Astrocyte (in vitro differentiated cells and primary cell): ENCODE results near the gene C17orf67. TPM values are rescaled to one million over a fixed set of nuclear protein-coding genes. Genes with fewer than 3 reads are reported as not detected.
A peak's percentile ranks its signal among the peaks of the same experiment; 100 is the strongest.

Experiments
- DNase-seq: peaks from one replicate; pipeline ENCODE4 v3.0.0-alpha.2; 2010; ENCODE audit warnings: low read depth
- FAIRE-seq: peaks from 2 replicates; lab custom pipeline; 2011; peaks lifted over from hg19 to GRCh38; lab: Jason Lieb, UNC
- H2AFZ ChIP-seq: 2 replicates; pipeline ENCODE4 v1.6.0; 2012; ENCODE audit warnings: low read depth, low read length, inconsistent platforms
- H3K27ac ChIP-seq: 2 replicates; pipeline ENCODE4 v1.5.1; 2011; ENCODE audit warnings: low read depth, low read length, inconsistent platforms
- H3K27me3 ChIP-seq: 2 replicates; pipeline ENCODE4 v1.6.0; 2011; ENCODE audit warnings: low read length, inconsistent platforms; ENCODE audit not compliant: insufficient read depth
- H3K36me3 ChIP-seq: 2 replicates; pipeline ENCODE4 v1.5.1; 2011; ENCODE audit warnings: low read length, inconsistent platforms; ENCODE audit not compliant: insufficient read depth
- H3K4me1 ChIP-seq: 2 replicates; pipeline ENCODE4 v1.5.1; 2011; ENCODE audit warnings: low read length, inconsistent platforms; ENCODE audit not compliant: insufficient read depth
- H3K4me2 ChIP-seq: 2 replicates; pipeline ENCODE4 v1.6.0; 2012; ENCODE audit warnings: low read length, inconsistent platforms
- H3K4me3 ChIP-seq: 2 replicates; pipeline ENCODE4 v1.5.1; 2011; ENCODE audit warnings: low read depth, mild to moderate bottlenecking, low read length, inconsistent platforms; ENCODE audit not compliant: insufficient read depth
- H3K79me2 ChIP-seq: 2 replicates; pipeline ENCODE4 v1.6.0; 2012; ENCODE audit warnings: mild to moderate bottlenecking, low read length, inconsistent platforms; ENCODE audit not compliant: insufficient read depth
- H3K9ac ChIP-seq: 2 replicates; pipeline ENCODE4 v1.6.0; 2012; ENCODE audit warnings: mild to moderate bottlenecking, low read length, inconsistent platforms
- H3K9me3 ChIP-seq: 2 replicates; pipeline ENCODE4 v1.5.1; 2012; ENCODE audit warnings: low read depth, mild to moderate bottlenecking, low read length, inconsistent platforms; ENCODE audit not compliant: insufficient read depth
- H4K20me1 ChIP-seq: 2 replicates; pipeline ENCODE4 v1.6.0; 2012; ENCODE audit warnings: low read length, inconsistent platforms; ENCODE audit not compliant: insufficient read depth
- H3K27ac Mint-ChIP-seq: one replicate; pipeline ENCODE4 v1.8.0; 2021; ENCODE audit warnings: mild to moderate bottlenecking, mixed read lengths; ENCODE audit not compliant: unreplicated experiment
- H3K27me3 Mint-ChIP-seq: one replicate; pipeline ENCODE4 v1.8.0; 2021; ENCODE audit warnings: low read depth, mixed read lengths; ENCODE audit not compliant: unreplicated experiment
- H3K36me3 Mint-ChIP-seq: one replicate; pipeline ENCODE4 v1.8.0; 2021; ENCODE audit warnings: low read depth, mixed read lengths; ENCODE audit not compliant: unreplicated experiment
- H3K4me1 Mint-ChIP-seq: one replicate; pipeline ENCODE4 v1.8.0; 2021; ENCODE audit warnings: low read depth, mixed read lengths; ENCODE audit not compliant: unreplicated experiment
- H3K4me3 Mint-ChIP-seq: one replicate; pipeline ENCODE4 v1.8.0; 2021; ENCODE audit warnings: mild to moderate bottlenecking, moderate library complexity, mixed read lengths; ENCODE audit not compliant: unreplicated experiment
- H3K9me3 Mint-ChIP-seq: one replicate; pipeline ENCODE4 v1.8.0; 2021; ENCODE audit warnings: mild to moderate bottlenecking, mixed read lengths; ENCODE audit not compliant: unreplicated experiment
- CTCF ChIP-seq: IDR thresholded peaks from 2 replicates; pipeline ENCODE4 v1.5.1; 2011; ENCODE audit warnings: low read depth, mild to moderate bottlenecking, inconsistent platforms, low read length, moderate library complexity; ENCODE audit not compliant: insufficient read depth
- EZH2 ChIP-seq: IDR thresholded peaks from 2 replicates; pipeline ENCODE4 v1.6.1; 2012; ENCODE audit warnings: mild to moderate bottlenecking, low read length, inconsistent platforms; ENCODE audit not compliant: insufficient read depth
- total RNA-seq: library from RNA; stranded (reverse); gene quantifications from 2 replicates; pipeline ENCODE4 v1.2.1, GENCODE V29; 2021

C17orf67 gene
- total RNA-seq, 1 donor from 2014 or later: 2.8 TPM

GRCh38 chr17:56835264-56835585 lies 1.5 kb upstream of the C17orf67 start:
- Mint-ChIP-seq H3K9me3 (no peaks in the 10 kb centered on the region), H3K4me1 (peaks cover 10% of the 10 kb centered on the region)

GRCh38 chr17:56834380-56835263 lies 902 bp upstream of the C17orf67 start:
- Mint-ChIP-seq H3K9me3 (no peaks in the 10 kb centered on the region), H3K27me3 (no peaks in the 10 kb centered on the region), H3K36me3 (peaks cover 6% of the 10 kb centered on the region), H3K4me1 (peaks cover 10% of the 10 kb centered on the region), H3K27ac (no peak overlapping the region), H3K4me3 (peak overlapping the region; percentile 88)
- Histone ChIP-seq H3K9me3 (no peaks in the 10 kb centered on the region), H2AFZ (peak overlapping the region; percentile 88), H3K4me3 (peak overlapping the region; percentile 62), H3K36me3 (no peaks in the 10 kb centered on the region), H4K20me1 (peaks cover 19% of the 10 kb centered on the region), H3K4me2 (peak overlapping the region; percentile 90), H3K27me3 (no peaks in the 10 kb centered on the region), H3K9ac (peak overlapping the region; percentile 65), H3K27ac (peak overlapping the region; percentile 27), H3K4me1 (no peaks in the 10 kb centered on the region), H3K79me2 (peaks cover 13% of the 10 kb centered on the region)
- DNase-seq (peak; percentile 2), FAIRE-seq (no peak)
- TF ChIP-seq CTCF (no peak), EZH2 (no peak)

More at GRCh38 chr17:56835264-56835585, 1.5 kb upstream of the C17orf67 start:
- Histone ChIP-seq H3K27ac (no peak overlapping the region), H3K4me1 (no peaks in the 10 kb centered on the region), H3K4me2 (peak overlapping the region; percentile 90), H3K27me3 (no peaks in the 10 kb centered on the region), H2AFZ (peak overlapping the region; percentile 88), H3K9me3 (no peaks in the 10 kb centered on the region), H3K4me3 (no peak overlapping the region), H3K9ac (no peak overlapping the region), H3K79me2 (peaks cover 13% of the 10 kb centered on the region), H4K20me1 (peaks cover 19% of the 10 kb centered on the region), H3K36me3 (no peaks in the 10 kb centered on the region)
- peaks cover 6% of the 10 kb centered on the region for H3K36me3 Mint-ChIP-seq
- DNase-seq: no peak
- no peak overlapping the region for H3K27ac Mint-ChIP-seq
- H3K4me3 Mint-ChIP-seq: peak overlapping the region; percentile 88
- TF ChIP-seq CTCF: no peak
- no peak for TF ChIP-seq EZH2
- H3K27me3 Mint-ChIP-seq: no peaks in the 10 kb centered on the region
- no peak for FAIRE-seq
